GM23338 (cell line): Measurements from ENCODE around the gene NHEJ1. TPM values are rescaled to one million over a fixed set of nuclear protein-coding genes. Genes with fewer than 3 reads are reported as not detected.

Experiments
- ATAC-seq: fragments of 200-7000 bp; cut with Tn5 transposase; 3 replicates; pipeline ENCODE4 v1.9.1; 2020
- DNase-seq: peaks from one replicate; pipeline ENCODE4 v3.0.0-alpha.2; 2015; ENCODE audit warnings: low spot score
- H2AFZ ChIP-seq: fragments of 200-600 bp; sonication (generic); 2 replicates; pipeline ENCODE4 v1.8.0; 2016; ENCODE audit warnings: antibody characterized with exemption, mild to moderate bottlenecking, moderate library complexity
- H3F3A ChIP-seq: fragments of 200-600 bp; sonication (generic); replicated peaks from 2 replicates; pipeline ENCODE4 v1.8.0; 2017; ENCODE audit warnings: antibody characterized with exemption, mixed run types, low read depth
- H3K27ac ChIP-seq: fragments of 200-600 bp; sonication (generic); 2 replicates; pipeline ENCODE4 v1.6.1; 2016; ENCODE audit warnings: low read depth
- H3K27me3 ChIP-seq: fragments of 200-600 bp; sonication (generic); 2 replicates; pipeline ENCODE4 v1.8.0; 2016; ENCODE audit warnings: mild to moderate bottlenecking, mixed run types, moderate library complexity; ENCODE audit not compliant: insufficient read depth
- H3K36me3 ChIP-seq: fragments of 200-600 bp; sonication (generic); 2 replicates; pipeline ENCODE4 v1.8.0; 2016; ENCODE audit warnings: mild to moderate bottlenecking; ENCODE audit not compliant: insufficient read depth
- H3K4me1 ChIP-seq: fragments of 200-600 bp; sonication (generic); 2 replicates; pipeline ENCODE4 v1.8.0; 2016; ENCODE audit warnings: mild to moderate bottlenecking, moderate library complexity; ENCODE audit not compliant: insufficient read depth
- H3K4me2 ChIP-seq: fragments of 200-600 bp; sonication (generic); 2 replicates; pipeline ENCODE4 v1.7.1; 2017; ENCODE audit warnings: mixed run types
- H3K4me3 ChIP-seq: fragments of 200-600 bp; sonication (generic); 2 replicates; pipeline ENCODE4 v1.6.1; 2016; ENCODE audit warnings: mixed run types
- H3K79me2 ChIP-seq: fragments of 200-600 bp; sonication (generic); replicated peaks from 2 replicates; pipeline ENCODE4 v1.8.0; 2017; ENCODE audit warnings: mild to moderate bottlenecking; ENCODE audit not compliant: insufficient read depth
- H3K9me2 ChIP-seq: fragments of 200-600 bp; sonication (generic); 2 replicates; pipeline ENCODE4 v1.8.0; 2017; ENCODE audit not compliant: insufficient read depth
- H4K20me1 ChIP-seq: fragments of 200-600 bp; sonication (generic); replicated peaks from 2 replicates; pipeline ENCODE4 v1.8.0; 2017; ENCODE audit warnings: mild to moderate bottlenecking; ENCODE audit not compliant: insufficient read depth
- H3K27ac Mint-ChIP-seq: 2 replicates; pipeline ENCODE4 v1.8.0; 2020; ENCODE audit warnings: inconsistent platforms, mild to moderate bottlenecking, moderate library complexity, mixed read lengths
- H3K27me3 Mint-ChIP-seq: 3 replicates; pipeline ENCODE4 v1.8.0; 2022; ENCODE audit warnings: low read depth, mild to moderate bottlenecking, moderate library complexity, mixed read lengths, inconsistent platforms; ENCODE audit not compliant: insufficient read depth, poor library complexity
- H3K36me3 Mint-ChIP-seq: 3 replicates; pipeline ENCODE4 v1.8.0; 2021; ENCODE audit warnings: low read depth, mild to moderate bottlenecking, inconsistent platforms, moderate library complexity, mixed read lengths
- H3K4me1 Mint-ChIP-seq: 3 replicates; pipeline ENCODE4 v1.8.0; 2020; ENCODE audit warnings: mild to moderate bottlenecking, inconsistent platforms, mixed read lengths
- H3K4me3 Mint-ChIP-seq: 3 replicates; pipeline ENCODE4 v1.8.0; 2021; ENCODE audit warnings: moderate library complexity, mild to moderate bottlenecking, inconsistent platforms, mixed read lengths
- H3K9me3 Mint-ChIP-seq: 3 replicates; pipeline ENCODE4 v1.8.0; 2020; ENCODE audit warnings: moderate library complexity, mild to moderate bottlenecking, inconsistent platforms, mixed read lengths
- EZH2 ChIP-seq: fragments of 200-600 bp; sonication (generic); IDR thresholded peaks from one replicate; pipeline ENCODE4 v1.8.0; 2017; ENCODE audit warnings: antibody characterized with exemption, mild to moderate bottlenecking, low read depth; ENCODE audit not compliant: unreplicated experiment
- EZH2phosphoT487 ChIP-seq: fragments of 200-600 bp; sonication (generic); IDR thresholded peaks from one replicate; pipeline ENCODE4 v1.8.1; 2018; ENCODE audit warnings: antibody characterized with exemption; ENCODE audit not compliant: unreplicated experiment
- JUNB ChIP-seq: IDR thresholded peaks from one replicate; pipeline ENCODE4 v1.6.1; 2016; ENCODE audit warnings: antibody characterized with exemption; ENCODE audit not compliant: unreplicated experiment
- NANOG ChIP-seq: IDR thresholded peaks from 2 replicates; pipeline ENCODE4 v1.6.1; 2016; ENCODE audit warnings: antibody characterized with exemption, borderline replicate concordance
- POLR2AphosphoS5 ChIP-seq: IDR thresholded peaks from 2 replicates; pipeline ENCODE4 v1.6.1; 2016; ENCODE audit warnings: antibody characterized with exemption, low read depth
- ZNF114 ChIP-seq: fragments of 250-450 bp; sonication (Bioruptor Pico); IDR thresholded peaks from 2 replicates; pipeline ENCODE4 v1.5.0; 2020; ENCODE audit warnings: mild to moderate bottlenecking, moderate library complexity
- ZNF331 ChIP-seq: fragments of 250-450 bp; sonication (Bioruptor Pico); IDR thresholded peaks from 2 replicates; pipeline ENCODE4 v1.5.0; 2020; ENCODE audit warnings: low read depth, mild to moderate bottlenecking, moderate library complexity
- polyA plus RNA-seq: library from polyadenylated mRNA; unstranded; fragments of >200 nt; fragmentation: Nextera tagmentation; extraction: Ambion mirVana; gene quantifications from 2 replicates; pipeline ENCODE4 v1.2.1, GENCODE V29; 2016
- total RNA-seq: library from RNA; depleted of rRNA; stranded (reverse); fragments of >200 nt; shearing (Covaris generic); gene quantifications from 2 replicates; pipeline ENCODE4 v1.2.3, GENCODE V29; 2014
- TF ChIP-seq, protein P1 (sequence below), 2 experiments: fragments of 200-600 bp in 1 of 2; sonication (generic) in 1 of 2; conservative IDR thresholded peaks; 2 replicates each; pipeline versions ENCODE4 v1.5.1 to v1.6.1; 2016 to 2017; ENCODE audit warnings: antibody characterized with exemption in 2 of 2, low read depth in 2 of 2, mild to moderate bottlenecking in 2 of 2, moderate library complexity in 1 of 2
- TF ChIP-seq, protein P2 (sequence below): fragments of 250-450 bp; sonication (Bioruptor Pico); IDR thresholded peaks from 2 replicates; pipeline ENCODE4 v1.5.0; 2020; ENCODE audit warnings: mild to moderate bottlenecking, moderate library complexity

Gene NHEJ1
- total and polyA plus RNA-seq, 2 experiments from 2014 or later, result 19.6 to 30.6 TPM

DNA sequence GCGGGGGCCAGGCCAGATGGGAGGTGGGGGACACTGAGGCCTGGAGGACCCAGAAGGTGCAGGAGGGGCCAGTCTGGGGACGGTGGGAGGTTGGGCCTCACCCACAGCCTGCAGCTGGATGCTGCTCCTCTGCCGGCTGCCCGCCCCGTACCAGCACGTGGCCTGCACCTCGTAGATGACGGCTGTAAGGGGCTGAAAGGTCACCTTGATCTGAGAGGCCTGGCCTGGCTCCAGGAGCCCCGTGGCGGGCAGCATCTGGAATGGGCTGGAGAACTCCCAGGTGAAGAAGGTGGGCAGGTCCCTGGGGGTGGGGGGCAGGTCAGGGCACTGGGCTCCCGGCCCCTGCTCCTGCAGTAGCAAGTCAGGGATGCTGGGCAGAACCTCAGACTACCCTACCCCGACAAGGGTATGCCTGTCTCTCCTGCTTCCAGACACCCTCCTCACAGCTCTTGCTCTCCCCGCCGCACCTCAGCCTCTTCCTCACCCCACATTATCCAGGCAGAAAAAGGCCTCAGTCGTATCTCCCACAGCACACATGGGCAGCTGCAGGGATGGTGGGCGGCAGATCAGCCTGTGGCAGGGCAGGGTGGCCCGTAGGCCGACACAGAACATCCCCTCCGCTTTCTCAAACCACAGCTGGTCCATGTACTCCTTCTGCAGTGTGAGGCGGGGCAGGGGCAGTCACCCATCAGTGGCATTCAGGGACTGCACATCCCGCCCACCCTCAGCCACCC is 129.4 kb downstream of the NHEJ1 start:
- Mint-ChIP-seq H3K27ac (no peak overlapping the region), H3K9me3 (no peaks in the 10 kb centered on the region; the same call in 2 of the 3 replicates), H3K27me3 (peaks cover 14% of the 10 kb centered on the region), H3K4me1 (peaks cover 3% of the 10 kb centered on the region; the same call in 2 of the 3 replicates), H3K4me3 (no peak overlapping the region), H3K36me3 (no peaks in the 10 kb centered on the region)
- H3K4me3 ChIP-seq, result no peak overlapping the region
- no peaks in the 10 kb centered on the region for H3K4me1 ChIP-seq
- H3K9me2 ChIP-seq, result no peaks in the 10 kb centered on the region
- DNase-seq, result no peak
- no peaks in the 10 kb centered on the region for H3K79me2 ChIP-seq
- H2AFZ ChIP-seq, result no peak overlapping the region
- H3K27ac ChIP-seq, result no peak overlapping the region
- TF ChIP-seq, protein P1, sequence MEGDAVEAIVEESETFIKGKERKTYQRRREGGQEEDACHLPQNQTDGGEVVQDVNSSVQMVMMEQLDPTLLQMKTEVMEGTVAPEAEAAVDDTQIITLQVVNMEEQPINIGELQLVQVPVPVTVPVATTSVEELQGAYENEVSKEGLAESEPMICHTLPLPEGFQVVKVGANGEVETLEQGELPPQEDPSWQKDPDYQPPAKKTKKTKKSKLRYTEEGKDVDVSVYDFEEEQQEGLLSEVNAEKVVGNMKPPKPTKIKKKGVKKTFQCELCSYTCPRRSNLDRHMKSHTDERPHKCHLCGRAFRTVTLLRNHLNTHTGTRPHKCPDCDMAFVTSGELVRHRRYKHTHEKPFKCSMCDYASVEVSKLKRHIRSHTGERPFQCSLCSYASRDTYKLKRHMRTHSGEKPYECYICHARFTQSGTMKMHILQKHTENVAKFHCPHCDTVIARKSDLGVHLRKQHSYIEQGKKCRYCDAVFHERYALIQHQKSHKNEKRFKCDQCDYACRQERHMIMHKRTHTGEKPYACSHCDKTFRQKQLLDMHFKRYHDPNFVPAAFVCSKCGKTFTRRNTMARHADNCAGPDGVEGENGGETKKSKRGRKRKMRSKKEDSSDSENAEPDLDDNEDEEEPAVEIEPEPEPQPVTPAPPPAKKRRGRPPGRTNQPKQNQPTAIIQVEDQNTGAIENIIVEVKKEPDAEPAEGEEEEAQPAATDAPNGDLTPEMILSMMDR (conservative IDR thresholded peaks at IDR 0.05; ENCODE audit: low read depth in 2 of 2), result no peak
- no peak for TF ChIP-seq JUNB
- no peak for TF ChIP-seq ZNF331 (CRISPR knock-in tag)
- no peak for TF ChIP-seq ZNF114
- TF ChIP-seq EZH2phosphoT487, result no peak
- no peak for TF ChIP-seq EZH2
- TF ChIP-seq NANOG, result no peak
- TF ChIP-seq, protein P2, sequence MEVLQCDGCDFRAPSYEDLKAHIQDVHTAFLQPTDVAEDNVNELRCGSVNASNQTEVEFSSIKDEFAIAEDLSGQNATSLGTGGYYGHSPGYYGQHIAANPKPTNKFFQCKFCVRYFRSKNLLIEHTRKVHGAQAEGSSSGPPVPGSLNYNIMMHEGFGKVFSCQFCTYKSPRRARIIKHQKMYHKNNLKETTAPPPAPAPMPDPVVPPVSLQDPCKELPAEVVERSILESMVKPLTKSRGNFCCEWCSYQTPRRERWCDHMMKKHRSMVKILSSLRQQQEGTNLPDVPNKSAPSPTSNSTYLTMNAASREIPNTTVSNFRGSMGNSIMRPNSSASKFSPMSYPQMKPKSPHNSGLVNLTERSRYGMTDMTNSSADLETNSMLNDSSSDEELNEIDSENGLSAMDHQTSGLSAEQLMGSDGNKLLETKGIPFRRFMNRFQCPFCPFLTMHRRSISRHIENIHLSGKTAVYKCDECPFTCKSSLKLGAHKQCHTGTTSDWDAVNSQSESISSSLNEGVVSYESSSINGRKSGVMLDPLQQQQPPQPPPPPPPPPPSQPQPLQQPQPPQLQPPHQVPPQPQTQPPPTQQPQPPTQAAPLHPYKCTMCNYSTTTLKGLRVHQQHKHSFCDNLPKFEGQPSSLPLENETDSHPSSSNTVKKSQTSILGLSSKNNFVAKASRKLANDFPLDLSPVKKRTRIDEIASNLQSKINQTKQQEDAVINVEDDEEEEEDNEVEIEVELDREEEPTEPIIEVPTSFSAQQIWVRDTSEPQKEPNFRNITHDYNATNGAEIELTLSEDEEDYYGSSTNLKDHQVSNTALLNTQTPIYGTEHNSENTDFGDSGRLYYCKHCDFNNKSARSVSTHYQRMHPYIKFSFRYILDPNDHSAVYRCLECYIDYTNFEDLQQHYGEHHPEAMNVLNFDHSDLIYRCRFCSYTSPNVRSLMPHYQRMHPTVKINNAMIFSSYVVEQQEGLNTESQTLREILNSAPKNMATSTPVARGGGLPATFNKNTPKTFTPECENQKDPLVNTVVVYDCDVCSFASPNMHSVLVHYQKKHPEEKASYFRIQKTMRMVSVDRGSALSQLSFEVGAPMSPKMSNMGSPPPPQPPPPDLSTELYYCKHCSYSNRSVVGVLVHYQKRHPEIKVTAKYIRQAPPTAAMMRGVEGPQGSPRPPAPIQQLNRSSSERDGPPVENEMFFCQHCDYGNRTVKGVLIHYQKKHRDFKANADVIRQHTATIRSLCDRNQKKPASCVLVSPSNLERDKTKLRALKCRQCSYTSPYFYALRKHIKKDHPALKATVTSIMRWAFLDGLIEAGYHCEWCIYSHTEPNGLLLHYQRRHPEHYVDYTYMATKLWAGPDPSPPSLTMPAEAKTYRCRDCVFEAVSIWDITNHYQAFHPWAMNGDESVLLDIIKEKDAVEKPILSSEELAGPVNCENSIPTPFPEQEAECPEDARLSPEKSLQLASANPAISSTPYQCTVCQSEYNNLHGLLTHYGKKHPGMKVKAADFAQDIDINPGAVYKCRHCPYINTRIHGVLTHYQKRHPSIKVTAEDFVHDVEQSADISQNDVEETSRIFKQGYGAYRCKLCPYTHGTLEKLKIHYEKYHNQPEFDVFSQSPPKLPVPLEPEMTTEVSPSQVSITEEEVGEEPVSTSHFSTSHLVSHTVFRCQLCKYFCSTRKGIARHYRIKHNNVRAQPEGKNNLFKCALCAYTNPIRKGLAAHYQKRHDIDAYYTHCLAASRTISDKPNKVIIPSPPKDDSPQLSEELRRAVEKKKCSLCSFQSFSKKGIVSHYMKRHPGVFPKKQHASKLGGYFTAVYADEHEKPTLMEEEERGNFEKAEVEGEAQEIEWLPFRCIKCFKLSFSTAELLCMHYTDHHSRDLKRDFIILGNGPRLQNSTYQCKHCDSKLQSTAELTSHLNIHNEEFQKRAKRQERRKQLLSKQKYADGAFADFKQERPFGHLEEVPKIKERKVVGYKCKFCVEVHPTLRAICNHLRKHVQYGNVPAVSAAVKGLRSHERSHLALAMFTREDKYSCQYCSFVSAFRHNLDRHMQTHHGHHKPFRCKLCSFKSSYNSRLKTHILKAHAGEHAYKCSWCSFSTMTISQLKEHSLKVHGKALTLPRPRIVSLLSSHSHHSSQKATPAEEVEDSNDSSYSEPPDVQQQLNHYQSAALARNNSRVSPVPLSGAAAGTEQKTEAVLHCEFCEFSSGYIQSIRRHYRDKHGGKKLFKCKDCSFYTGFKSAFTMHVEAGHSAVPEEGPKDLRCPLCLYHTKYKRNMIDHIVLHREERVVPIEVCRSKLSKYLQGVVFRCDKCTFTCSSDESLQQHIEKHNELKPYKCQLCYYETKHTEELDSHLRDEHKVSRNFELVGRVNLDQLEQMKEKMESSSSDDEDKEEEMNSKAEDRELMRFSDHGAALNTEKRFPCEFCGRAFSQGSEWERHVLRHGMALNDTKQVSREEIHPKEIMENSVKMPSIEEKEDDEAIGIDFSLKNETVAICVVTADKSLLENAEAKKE (CRISPR knock-in tag), result no peak
- TF ChIP-seq POLR2AphosphoS5, result no peak
- H3K27me3 ChIP-seq, result no peaks in the 10 kb centered on the region
- H4K20me1 ChIP-seq, result no peaks in the 10 kb centered on the region
- no peaks in the 10 kb centered on the region for H3K36me3 ChIP-seq
- H3K4me2 ChIP-seq, result no peak overlapping the region
- no peak for ATAC-seq
- no peaks in the 10 kb centered on the region for H3F3A ChIP-seq
